Muscle layer of colon (tissue), 2 donors: ENCODE results near the gene SLC12A3.

Source experiments
- H3K27ac ChIP-seq: one replicate; pipeline ENCODE4 v1.7.0; 2013; ENCODE audit warnings: low read depth, mild to moderate bottlenecking, low read length, moderate library complexity
- H3K27me3 ChIP-seq, 2 donors: one replicate each; pipeline ENCODE4 v1.7.0; 2013; ENCODE audit warnings: low read length in 2 of 2, mild to moderate bottlenecking in 2 of 2; ENCODE audit not compliant: insufficient read depth in 2 of 2, control insufficient read depth in 1 of 2
- H3K36me3 ChIP-seq: one replicate; pipeline ENCODE4 v1.7.0; 2013; ENCODE audit warnings: mild to moderate bottlenecking, low read length; ENCODE audit not compliant: insufficient read depth
- H3K4me1 ChIP-seq: one replicate; pipeline ENCODE4 v1.7.0; 2013; ENCODE audit warnings: mild to moderate bottlenecking, low read length; ENCODE audit not compliant: insufficient read depth
- H3K4me3 ChIP-seq, 2 donors: one replicate each; pipeline ENCODE4 v1.7.0; 2013; ENCODE audit warnings: low read length in 2 of 2, low read depth in 1 of 2, mild to moderate bottlenecking in 1 of 2, moderate library complexity in 1 of 2
- H3K9ac ChIP-seq: one replicate; pipeline ENCODE4 v1.7.0; 2013; ENCODE audit warnings: low read length
- H3K9me3 ChIP-seq: one replicate; pipeline ENCODE4 v1.7.0; 2013; ENCODE audit warnings: mild to moderate bottlenecking, low read length
- donor health status: abdominal sarcoma.
- donor health status: Adenocarcinoma of cecum.

Gene SLC12A3

DNA sequence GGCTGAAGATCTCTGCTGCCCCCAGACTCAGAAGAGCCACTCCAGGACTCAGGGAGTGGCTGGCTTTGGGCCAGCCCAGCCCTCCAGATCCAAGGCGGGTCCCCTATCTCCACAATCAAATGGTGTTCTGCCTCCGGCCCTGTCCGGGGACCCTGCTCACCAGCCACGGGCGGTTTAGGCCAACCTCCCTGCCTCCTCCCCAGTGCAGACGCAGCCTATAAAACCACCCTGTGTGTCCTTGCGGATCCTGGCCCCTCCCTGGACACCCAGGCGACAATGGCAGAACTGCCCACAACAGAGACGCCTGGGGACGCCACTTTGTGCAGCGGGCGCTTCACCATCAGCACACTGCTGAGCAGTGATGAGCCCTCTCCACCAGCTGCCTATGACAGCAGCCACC, at the start of gene SLC12A3:
Gene SLC12A3 (plus strand): TSS at position 248 of the 400 bp plus-strand sequence. CDS start 29 bp downstream, at position 277.
- H3K9ac ChIP-seq, result no peak within 1 kb of the TSS
- peaks cover 7% of the 10 kb centered on the region for H3K4me1 ChIP-seq
- no peaks in the 10 kb centered on the region for H3K27me3 ChIP-seq
- H3K36me3 ChIP-seq, result no peaks in the 10 kb centered on the region
- no peaks in the 10 kb centered on the region for H3K9me3 ChIP-seq
- H3K4me3 ChIP-seq, result no peak within 1 kb of the TSS
- no peak within 1 kb of the TSS for H3K27ac ChIP-seq

DNA sequence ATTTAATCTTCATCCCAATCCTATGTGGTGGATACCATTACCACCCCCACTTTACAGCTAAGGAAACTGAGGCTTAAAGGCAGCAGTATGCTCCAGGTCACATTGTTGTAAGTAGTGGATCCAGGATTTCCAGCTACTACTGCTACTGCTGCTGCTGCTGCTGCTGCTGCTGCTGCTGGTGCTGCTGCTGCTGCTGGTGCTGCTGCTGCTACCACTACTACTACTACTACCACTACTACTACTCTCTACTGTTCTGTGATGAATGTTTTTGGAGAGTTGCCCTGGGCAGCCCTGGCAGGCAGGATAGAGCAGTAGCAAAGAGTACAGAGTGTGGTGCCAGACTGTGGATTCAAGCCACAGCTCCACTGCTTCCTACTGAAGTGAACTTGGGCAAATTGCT, 49.3 kb upstream of the SLC12A3 start:
- Histone ChIP-seq H3K27ac (no peak overlapping the region), H3K9ac (no peak overlapping the region), H3K36me3 (no peaks in the 10 kb centered on the region), H3K9me3 (no peaks in the 10 kb centered on the region), H3K4me3 (no peak overlapping the region), H3K27me3 (no peaks in the 10 kb centered on the region), H3K4me1 (no peaks in the 10 kb centered on the region)

GRCh38 chr16:56817056-56817455, 48.0 kb upstream of the SLC12A3 start:
- Histone ChIP-seq H3K9me3 (no peaks in the 10 kb centered on the region), H3K36me3 (peaks cover 10% of the 10 kb centered on the region), H3K27me3 (no peaks in the 10 kb centered on the region), H3K27ac (no peak overlapping the region), H3K9ac (no peak overlapping the region), H3K4me1 (no peaks in the 10 kb centered on the region), H3K4me3 (no peak overlapping the region)

DNA sequence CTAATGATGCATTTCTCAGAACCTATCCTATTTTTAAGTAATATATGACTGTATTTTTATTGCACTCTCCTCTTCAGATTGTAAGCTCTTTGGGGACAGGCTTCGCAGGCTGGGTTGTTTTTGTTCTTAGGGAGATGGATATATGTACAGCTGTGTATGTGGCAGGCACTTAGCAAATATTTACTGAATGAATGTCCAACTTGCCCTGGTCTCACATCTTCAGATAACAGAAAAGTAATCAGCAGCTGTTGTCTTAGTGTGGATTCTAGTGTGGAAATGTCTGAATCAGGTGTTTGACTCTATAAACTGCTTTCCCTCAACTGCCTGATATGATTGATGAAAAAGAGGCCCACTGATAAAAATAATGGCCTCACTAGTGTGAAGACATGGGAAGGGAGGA, 47.1 kb upstream of the SLC12A3 start:
- Histone ChIP-seq H3K27ac (no peak overlapping the region), H3K4me3 (no peak overlapping the region), H3K27me3 (no peaks in the 10 kb centered on the region), H3K9ac (no peak overlapping the region), H3K9me3 (no peaks in the 10 kb centered on the region), H3K36me3 (peaks cover 10% of the 10 kb centered on the region), H3K4me1 (no peaks in the 10 kb centered on the region)

DNA sequence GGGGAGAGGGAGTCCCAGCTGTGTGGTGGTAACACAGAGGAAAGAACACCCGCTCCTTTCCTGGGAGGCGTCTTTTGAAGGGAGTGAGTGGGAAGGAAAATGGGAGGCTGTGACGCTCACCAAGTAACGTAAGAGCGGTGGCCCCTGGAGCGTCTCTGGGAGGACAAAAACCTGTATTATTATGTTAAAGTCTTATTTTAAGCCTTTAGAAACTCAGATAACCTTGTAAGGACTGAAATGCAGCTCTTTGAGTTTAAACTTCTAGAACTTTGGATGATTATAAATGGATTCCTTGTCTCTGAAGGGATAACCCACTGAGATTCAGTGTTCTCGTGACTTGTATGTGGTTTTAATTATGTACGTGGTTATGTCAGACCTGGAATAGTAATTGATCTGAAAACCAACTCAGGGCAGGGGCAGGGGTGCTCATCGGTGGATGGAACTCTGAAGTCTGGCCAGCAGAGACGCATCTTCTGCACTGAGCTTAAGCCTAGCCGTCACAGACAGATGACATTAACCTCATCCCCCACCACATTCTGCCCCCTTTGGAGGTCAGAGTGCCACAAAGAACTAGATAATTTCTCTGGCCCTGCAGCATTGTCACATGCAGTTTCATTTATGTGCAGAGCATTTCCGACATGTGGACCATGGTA, 41.8 kb upstream of the SLC12A3 start:
- H3K4me1 ChIP-seq, result no peaks in the 10 kb centered on the region
- H3K27ac ChIP-seq, result no peak overlapping the region
- no peak overlapping the region for H3K4me3 ChIP-seq
- H3K9ac ChIP-seq, result no peak overlapping the region
- peaks cover 18% of the 10 kb centered on the region for H3K36me3 ChIP-seq
- H3K9me3 ChIP-seq, result no peaks in the 10 kb centered on the region
- no peaks in the 10 kb centered on the region for H3K27me3 ChIP-seq

DNA sequence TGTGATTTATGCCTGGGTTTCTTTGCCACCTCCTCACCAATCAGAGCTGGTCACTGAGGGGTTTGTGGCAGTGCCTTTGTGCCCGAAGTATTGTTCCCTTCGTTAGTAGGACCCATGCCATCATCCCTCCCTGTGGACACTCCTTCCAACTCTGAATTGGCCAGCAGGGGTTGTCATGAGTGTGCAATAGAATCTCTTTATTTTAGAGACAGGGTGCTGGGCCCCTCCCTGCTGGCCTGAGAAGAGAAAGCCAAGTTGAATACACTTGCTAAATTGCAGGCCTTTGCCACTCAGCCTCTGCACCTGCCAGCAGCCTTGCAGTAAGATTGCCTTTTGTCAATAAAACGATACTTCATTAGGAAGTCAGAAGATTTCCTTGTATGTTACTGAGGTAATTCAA, 40.7 kb upstream of the SLC12A3 start:
- H3K27me3 ChIP-seq, result no peaks in the 10 kb centered on the region
- no peak overlapping the region for H3K27ac ChIP-seq
- H3K9ac ChIP-seq, result no peak overlapping the region
- no peak overlapping the region for H3K4me3 ChIP-seq
- no peaks in the 10 kb centered on the region for H3K4me1 ChIP-seq
- H3K9me3 ChIP-seq, result no peaks in the 10 kb centered on the region
- H3K36me3 ChIP-seq, result peaks cover 18% of the 10 kb centered on the region

- Histone ChIP-seq H3K27me3 (no peaks in the 10 kb centered on the region), H3K9ac (no peak overlapping the region), H3K9me3 (no peaks in the 10 kb centered on the region), H3K4me3 (no peak overlapping the region), H3K36me3 (peaks cover 18% of the 10 kb centered on the region), H3K4me1 (no peaks in the 10 kb centered on the region), H3K27ac (no peak overlapping the region)
Measured at GRCh38 chr16:56824804-56825203, 40.2 kb upstream of the SLC12A3 start.

- H3K36me3 ChIP-seq, result peaks cover 18% of the 10 kb centered on the region
- H3K9me3 ChIP-seq, result no peaks in the 10 kb centered on the region
- H3K27me3 ChIP-seq, result no peaks in the 10 kb centered on the region
- no peaks in the 10 kb centered on the region for H3K4me1 ChIP-seq
- H3K4me3 ChIP-seq, result no peak overlapping the region
- H3K27ac ChIP-seq, result no peak overlapping the region
- H3K9ac ChIP-seq, result no peak overlapping the region
Measured at GRCh38 chr16:56825826-56826225, 39.2 kb upstream of the SLC12A3 start.

DNA sequence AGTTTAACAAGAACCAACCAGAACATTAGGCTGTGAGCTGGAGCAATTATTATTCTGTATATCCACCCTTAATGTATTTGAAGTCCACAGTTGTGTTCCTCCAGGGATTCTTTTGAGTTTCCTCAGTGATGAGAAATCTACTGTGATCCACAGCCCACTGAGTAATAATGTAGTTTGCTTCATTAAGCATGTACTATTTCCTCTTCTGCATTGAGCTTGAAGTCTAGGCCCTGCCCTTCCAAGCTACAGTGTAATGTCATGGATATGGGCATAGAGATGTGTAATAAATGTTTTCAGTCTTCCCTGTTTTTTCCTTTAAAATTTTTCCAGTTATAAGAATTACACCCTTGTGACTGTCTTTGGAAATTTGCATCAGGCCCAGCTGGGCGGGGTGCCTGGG, 36.4 kb upstream of the SLC12A3 start:
- no peaks in the 10 kb centered on the region for H3K9me3 ChIP-seq
- no peak overlapping the region for H3K27ac ChIP-seq
- peaks cover 28% of the 10 kb centered on the region for H3K36me3 ChIP-seq
- no peak overlapping the region for H3K4me3 ChIP-seq
- no peaks in the 10 kb centered on the region for H3K4me1 ChIP-seq
- H3K27me3 ChIP-seq, result no peaks in the 10 kb centered on the region
- H3K9ac ChIP-seq, result no peak overlapping the region

GRCh38 chr16:56830669-56831068, 34.3 kb upstream of the SLC12A3 start:
- Histone ChIP-seq H3K9me3 (no peaks in the 10 kb centered on the region), H3K27me3 (no peaks in the 10 kb centered on the region), H3K36me3 (peaks cover 37% of the 10 kb centered on the region), H3K4me1 (no peaks in the 10 kb centered on the region), H3K4me3 (no peak overlapping the region), H3K27ac (no peak overlapping the region), H3K9ac (no peak overlapping the region)

DNA sequence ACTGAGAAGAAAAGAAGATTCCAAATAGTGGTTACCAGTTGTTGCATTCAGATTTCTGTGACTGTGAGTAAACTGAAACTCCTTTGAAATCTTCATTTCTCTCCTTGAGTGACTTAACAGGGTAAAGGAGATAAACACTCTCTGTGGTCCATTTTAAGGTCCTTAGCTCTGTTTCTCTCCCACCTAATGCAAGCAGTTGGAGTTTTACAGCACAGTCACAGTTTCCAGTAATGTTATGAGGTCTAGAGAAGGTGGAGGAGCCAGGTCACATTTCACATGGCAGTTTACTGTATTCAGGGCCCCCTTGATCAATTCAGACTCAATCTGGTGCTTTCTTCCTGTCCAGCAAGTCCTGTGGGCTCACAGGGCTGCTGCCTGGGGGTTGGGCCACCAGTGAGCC, 32.2 kb upstream of the SLC12A3 start:
- Histone ChIP-seq H3K36me3 (peaks cover 51% of the 10 kb centered on the region), H3K27me3 (no peaks in the 10 kb centered on the region), H3K4me3 (no peak overlapping the region), H3K9ac (no peak overlapping the region), H3K4me1 (no peaks in the 10 kb centered on the region), H3K9me3 (no peaks in the 10 kb centered on the region), H3K27ac (no peak overlapping the region)

DNA sequence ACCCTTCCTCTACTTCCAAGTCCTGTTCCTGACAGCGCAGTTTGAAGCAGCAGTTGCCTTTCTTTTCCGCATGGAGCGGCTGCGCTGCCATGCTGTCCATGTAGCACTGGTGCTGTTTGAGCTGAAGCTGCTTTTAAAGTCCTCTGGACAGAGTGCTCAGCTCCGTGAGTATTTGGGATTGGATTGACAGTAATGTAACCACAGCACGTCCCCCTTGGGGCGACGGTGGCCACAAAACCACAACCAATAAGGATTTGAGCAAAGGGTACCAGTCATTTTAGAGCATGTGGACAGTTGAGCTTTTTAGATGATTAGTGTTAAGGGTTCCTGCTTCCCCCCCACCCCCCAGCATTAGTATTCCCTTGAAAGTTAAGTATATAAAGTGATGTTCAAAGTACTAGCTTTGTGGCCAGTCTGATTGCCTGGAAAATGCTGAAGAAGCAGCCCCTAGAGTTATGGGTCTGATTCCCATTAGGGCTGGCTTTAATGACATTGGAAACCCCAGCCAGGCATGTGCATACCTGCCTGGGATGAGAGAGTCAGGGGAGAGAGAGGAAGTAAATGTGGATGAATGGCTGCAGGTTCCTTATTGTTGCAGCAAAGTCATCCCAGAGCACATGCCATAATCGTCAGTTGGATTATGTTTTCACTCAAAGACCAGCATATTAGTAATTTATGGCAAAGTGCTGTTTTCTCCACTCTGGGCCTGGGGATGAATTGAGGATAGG, 31.6 kb upstream of the SLC12A3 start:
- Histone ChIP-seq H3K27me3 (no peaks in the 10 kb centered on the region), H3K9ac (no peak overlapping the region), H3K4me1 (no peaks in the 10 kb centered on the region), H3K36me3 (peaks cover 57% of the 10 kb centered on the region), H3K4me3 (no peak overlapping the region), H3K9me3 (no peaks in the 10 kb centered on the region), H3K27ac (no peak overlapping the region)
